ENCODE measurements around the gene TMEM200A. TPM values are rescaled to one million over a fixed set of nuclear protein-coding genes. Genes with fewer than 3 reads are reported as not detected.

The TMEM200A gene
- polyA plus RNA-seq, 1 of the 3 experiments (the other 2 are of a cell fraction), result 32.6 TPM

DNA sequence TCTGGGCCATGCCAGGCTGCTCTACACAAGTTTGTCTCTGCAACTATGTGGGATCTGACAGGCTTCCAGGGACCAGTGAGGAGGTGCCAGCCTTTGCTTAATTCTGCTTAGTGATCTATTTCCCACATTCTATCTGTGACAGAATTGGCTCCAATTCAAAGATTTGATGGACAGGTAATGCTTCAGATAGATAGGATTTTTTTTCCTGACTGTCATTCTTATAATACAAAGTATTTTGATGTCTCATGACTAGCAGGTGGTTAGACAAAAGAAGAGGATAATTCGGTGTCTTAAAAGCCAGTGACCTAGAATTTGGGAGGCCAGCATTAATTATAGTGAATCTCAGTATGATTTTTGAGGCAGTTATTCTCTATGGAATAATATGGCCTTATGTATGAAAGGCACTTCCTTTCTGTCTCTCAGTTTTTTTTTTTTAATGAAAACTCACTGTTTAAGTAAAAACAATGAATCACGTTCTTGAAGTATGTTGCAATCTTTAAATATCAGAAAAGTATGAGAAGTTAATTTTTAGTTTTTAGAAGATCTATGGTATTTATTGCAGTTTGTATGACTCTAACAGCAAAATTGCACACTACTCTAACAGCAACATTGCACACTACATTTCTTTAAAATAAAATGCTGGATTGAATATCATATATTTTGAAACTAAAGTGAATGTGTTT is 43.7 kb downstream of the TMEM200A start:
- Histone ChIP-seq H3K27ac (ENCODE audit: low read depth in 2 of 2, low read length in 1 of 2) (peak overlapping the region; percentile 11 to 68; a peak in 3 of 4 replicates), H3K4me2 (peak overlapping the region; percentile 54), H3K9ac (no peak overlapping the region), H4K20me1 (ENCODE audit: insufficient read depth) (peaks cover 9% of the 10 kb centered on the region), H3K9me2 (no peaks in the 10 kb centered on the region), H3K9me3 (no peaks in the 10 kb centered on the region), H3K36me3 (replicated peaks in 1 of 2; ENCODE audit: control insufficient read depth in 1 of 2, insufficient read depth in 2 of 2, low read length in 1 of 2) (peaks cover 0 to 12% of the 10 kb centered on the region in 2 experiments), H3K4me1 (ENCODE audit: control insufficient read depth in 1 of 2, insufficient read depth in 2 of 2, low read depth in 1 of 2, low read length in 1 of 2) (peaks cover 0 to 28% of the 10 kb centered on the region in 2 experiments; a peak in 1 of 4 replicates), H3F3A (replicated peaks; ENCODE audit: insufficient read depth) (peaks cover 18% of the 10 kb centered on the region), H3K27me3 (ENCODE audit: insufficient read depth) (no peaks in the 10 kb centered on the region), H2AFZ (ENCODE audit: low read depth) (no peak overlapping the region), H3K4me3 (ENCODE audit: low read depth in 2 of 2, low read length in 1 of 2) (no peak overlapping the region; a peak in 1 of 4 replicates), H3K79me2 (ENCODE audit: insufficient read depth) (peaks cover 99% of the 10 kb centered on the region)
- ChIA-PET CTCF (interaction anchor here (1.0 kb wide), 1 partner anchor 14 kb away, joined by 3 read pairs; no protein-coding TSS in a partner anchor), POLR2A (no interaction called here)
- no peak for DNase-seq
- 3% methylated on average over 2 of the region's 2 CpGs for WGBS (ENCODE audit: low lambda C conversion rate)
- TF ChIP-seq, protein P1, sequence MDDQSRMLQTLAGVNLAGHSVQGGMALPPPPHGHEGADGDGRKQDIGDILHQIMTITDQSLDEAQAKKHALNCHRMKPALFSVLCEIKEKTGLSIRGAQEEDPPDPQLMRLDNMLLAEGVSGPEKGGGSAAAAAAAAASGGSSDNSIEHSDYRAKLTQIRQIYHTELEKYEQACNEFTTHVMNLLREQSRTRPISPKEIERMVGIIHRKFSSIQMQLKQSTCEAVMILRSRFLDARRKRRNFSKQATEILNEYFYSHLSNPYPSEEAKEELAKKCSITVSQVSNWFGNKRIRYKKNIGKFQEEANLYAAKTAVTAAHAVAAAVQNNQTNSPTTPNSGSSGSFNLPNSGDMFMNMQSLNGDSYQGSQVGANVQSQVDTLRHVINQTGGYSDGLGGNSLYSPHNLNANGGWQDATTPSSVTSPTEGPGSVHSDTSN (IDR thresholded peaks at IDR 0.05), result peak; percentile 43
- TF ChIP-seq TAF1 (IDR thresholded peaks at IDR 0.05; ENCODE audit: borderline replicate concordance, low read depth, low read length), result no peak

DNA sequence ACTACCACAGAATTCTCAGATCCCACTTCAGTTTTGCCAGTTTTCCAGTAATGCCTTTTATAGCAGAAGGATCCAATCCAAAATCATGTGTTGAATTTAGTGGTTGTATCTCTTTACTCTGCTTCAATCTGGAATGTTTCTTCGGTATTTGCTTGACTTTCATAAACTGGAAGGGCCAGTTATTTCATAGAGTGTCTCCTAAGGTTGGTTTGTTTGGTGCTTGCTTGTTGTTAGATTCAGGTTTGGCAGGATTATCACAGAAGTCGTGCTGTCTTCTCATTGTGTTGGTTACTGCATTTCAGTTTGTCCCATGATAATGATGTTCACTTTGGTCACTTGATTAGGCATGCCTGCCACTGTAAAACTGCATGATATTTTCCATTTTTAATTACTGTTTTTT is 45.7 kb downstream of the TMEM200A start:
- ChIA-PET POLR2A (no interaction called here), CTCF (interaction anchor here (0.6 kb wide), 1 partner anchor 113 kb away, joined by 3 read pairs; no protein-coding TSS in a partner anchor)
- TF ChIP-seq FOSL2 (IDR thresholded peaks at IDR 0.05; ENCODE audit: borderline replicate concordance, low read depth), result no peak
- TF ChIP-seq, protein P2, sequence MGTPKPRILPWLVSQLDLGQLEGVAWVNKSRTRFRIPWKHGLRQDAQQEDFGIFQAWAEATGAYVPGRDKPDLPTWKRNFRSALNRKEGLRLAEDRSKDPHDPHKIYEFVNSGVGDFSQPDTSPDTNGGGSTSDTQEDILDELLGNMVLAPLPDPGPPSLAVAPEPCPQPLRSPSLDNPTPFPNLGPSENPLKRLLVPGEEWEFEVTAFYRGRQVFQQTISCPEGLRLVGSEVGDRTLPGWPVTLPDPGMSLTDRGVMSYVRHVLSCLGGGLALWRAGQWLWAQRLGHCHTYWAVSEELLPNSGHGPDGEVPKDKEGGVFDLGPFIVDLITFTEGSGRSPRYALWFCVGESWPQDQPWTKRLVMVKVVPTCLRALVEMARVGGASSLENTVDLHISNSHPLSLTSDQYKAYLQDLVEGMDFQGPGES (IDR thresholded peaks at IDR 0.05; ENCODE audit: low read depth, low read length), result no peak
- H3F3A ChIP-seq (replicated peaks; ENCODE audit: insufficient read depth), result peaks cover 16% of the 10 kb centered on the region
- no peak overlapping the region for H3K4me3 ChIP-seq (ENCODE audit: low read depth in 2 of 2, low read length in 1 of 2)
- no peaks in the 10 kb centered on the region for H3K27me3 ChIP-seq (ENCODE audit: insufficient read depth)
- no peak overlapping the region for H3K4me2 ChIP-seq
- no peak for DNase-seq
- H2AFZ ChIP-seq (ENCODE audit: low read depth), result no peak overlapping the region
- H3K36me3 ChIP-seq (replicated peaks in 1 of 2; ENCODE audit: control insufficient read depth in 1 of 2, insufficient read depth in 2 of 2, low read length in 1 of 2), result peaks cover 0 to 15% of the 10 kb centered on the region in 2 experiments
- no peak overlapping the region; a peak in 1 of 4 replicates for H3K27ac ChIP-seq (ENCODE audit: low read depth in 2 of 2, low read length in 1 of 2)
- H4K20me1 ChIP-seq (ENCODE audit: insufficient read depth), result peaks cover 3% of the 10 kb centered on the region; the same call in 1 of the 2 replicates
- H3K4me1 ChIP-seq (ENCODE audit: control insufficient read depth in 1 of 2, insufficient read depth in 2 of 2, low read depth in 1 of 2, low read length in 1 of 2), result peaks cover 0 to 27% of the 10 kb centered on the region in 2 experiments; a peak in 1 of 4 replicates
- no peaks in the 10 kb centered on the region for H3K9me2 ChIP-seq
- peaks cover 98% of the 10 kb centered on the region for H3K79me2 ChIP-seq (ENCODE audit: insufficient read depth)
- 16% methylated on average over 2 of the region's 2 CpGs for WGBS (ENCODE audit: low lambda C conversion rate)
- H3K9ac ChIP-seq, result no peak overlapping the region
- H3K9me3 ChIP-seq, result no peaks in the 10 kb centered on the region

GRCh38 chr6:130412556-130413290 is 46.9 kb downstream of the TMEM200A start:
- peaks cover 24% of the 10 kb centered on the region for H3F3A ChIP-seq (replicated peaks; ENCODE audit: insufficient read depth)
- H4K20me1 ChIP-seq (ENCODE audit: insufficient read depth), result peaks cover 3% of the 10 kb centered on the region; the same call in 1 of the 2 replicates
- no peak overlapping the region for H3K4me2 ChIP-seq
- H3K79me2 ChIP-seq (ENCODE audit: insufficient read depth), result peaks cover 96% of the 10 kb centered on the region
- H2AFZ ChIP-seq (ENCODE audit: low read depth), result no peak overlapping the region
- no peak overlapping the region for H3K27ac ChIP-seq (ENCODE audit: low read depth in 2 of 2, low read length in 1 of 2)
- DNase-seq, result no peak
- POLR2A ChIA-PET, result no interaction called here
- H3K4me3 ChIP-seq (ENCODE audit: low read depth in 2 of 2, low read length in 1 of 2), result no peak overlapping the region
- WGBS (ENCODE audit: low lambda C conversion rate), result 40% methylated on average over 1 of the region's 1 CpG
- CTCF ChIA-PET, result no interaction called here
- no peak overlapping the region for H3K9ac ChIP-seq
- no peaks in the 10 kb centered on the region for H3K27me3 ChIP-seq (ENCODE audit: insufficient read depth)
- H3K9me2 ChIP-seq, result no peaks in the 10 kb centered on the region
- no peaks in the 10 kb centered on the region for H3K9me3 ChIP-seq
- H3K36me3 ChIP-seq (replicated peaks in 1 of 2; ENCODE audit: control insufficient read depth in 1 of 2, insufficient read depth in 2 of 2, low read length in 1 of 2), result peaks cover 0 to 23% of the 10 kb centered on the region in 2 experiments
- peaks cover 0 to 18% of the 10 kb centered on the region in 2 experiments; a peak in 2 of 4 replicates for H3K4me1 ChIP-seq (ENCODE audit: control insufficient read depth in 1 of 2, insufficient read depth in 2 of 2, low read depth in 1 of 2, low read length in 1 of 2)
- TF ChIP-seq NRF1 (IDR thresholded peaks at IDR 0.05; ENCODE audit: low read depth, low read length) (no peak), TAF1 (IDR thresholded peaks at IDR 0.05; ENCODE audit: borderline replicate concordance, low read depth, low read length) (no peak), FOXM1 (IDR thresholded peaks at IDR 0.05; ENCODE audit: low read depth) (no peak), MEF2A (IDR thresholded peaks at IDR 0.05; ENCODE audit: borderline replicate concordance, low read depth) (no peak), RXRA (IDR thresholded peaks at IDR 0.05; ENCODE audit: borderline replicate concordance, low read depth) (no peak), RFX5 (IDR thresholded peaks at IDR 0.05; ENCODE audit: low read length) (no peak), FOSL2 (IDR thresholded peaks at IDR 0.05; ENCODE audit: borderline replicate concordance, low read depth) (no peak), TEAD4 (IDR thresholded peaks at IDR 0.05; ENCODE audit: borderline replicate concordance, insufficient read depth) (no peak)
- TF ChIP-seq, protein P1 (IDR thresholded peaks at IDR 0.05), result no peak
- TF ChIP-seq, protein P2 (IDR thresholded peaks at IDR 0.05; ENCODE audit: low read depth, low read length), result no peak
